ENCODE data around the gene VAV3.

Gene VAV3

GRCh38 chr1:107536266-107536665, 428.7 kb downstream of the VAV3 start:
- no peak for DNase-seq (ENCODE audit: low read depth in 3 of 3)

GRCh38 chr1:107535091-107535490, 429.9 kb downstream of the VAV3 start:
- no peak for DNase-seq (ENCODE audit: low read depth in 3 of 3)

GRCh38 chr1:107534632-107535031, 430.3 kb downstream of the VAV3 start:
- no peak for DNase-seq (ENCODE audit: low read depth in 3 of 3)

- no peak for DNase-seq (ENCODE audit: low read depth in 3 of 3)
Measured at GRCh38 chr1:107533436-107533835, 431.5 kb downstream of the VAV3 start.

- no peak for DNase-seq (ENCODE audit: low read depth in 3 of 3)
Measured at GRCh38 chr1:107532318-107532717, 432.7 kb downstream of the VAV3 start.

GRCh38 chr1:107531065-107531908, 433.7 kb downstream of the VAV3 start:
- no peak for DNase-seq (ENCODE audit: low read depth in 3 of 3)

GRCh38 chr1:107530543-107530942, 434.4 kb downstream of the VAV3 start:
- no peak for DNase-seq (ENCODE audit: low read depth in 3 of 3)

- no peak for DNase-seq (ENCODE audit: low read depth in 3 of 3)
Measured at GRCh38 chr1:107529511-107530149, 435.4 kb downstream of the VAV3 start.

GRCh38 chr1:107526524-107527198, 438.3 kb downstream of the VAV3 start:
- DNase-seq (ENCODE audit: low read depth in 3 of 3): no peak

GRCh38 chr1:107525961-107526360, 439.0 kb downstream of the VAV3 start:
- DNase-seq (ENCODE audit: low read depth in 3 of 3): no peak

- no peak for DNase-seq (ENCODE audit: low read depth in 3 of 3)
Measured at GRCh38 chr1:107525145-107525544, 439.8 kb downstream of the VAV3 start.

- DNase-seq (ENCODE audit: low read depth in 3 of 3): no peak
Measured at GRCh38 chr1:107524301-107524700, 440.7 kb downstream of the VAV3 start.

- DNase-seq (ENCODE audit: low read depth in 3 of 3): no peak
Measured at GRCh38 chr1:107523736-107524135, 441.2 kb downstream of the VAV3 start.

GRCh38 chr1:107523061-107523460, 441.9 kb downstream of the VAV3 start:
- DNase-seq (ENCODE audit: low read depth in 3 of 3): no peak

Measured in stimulated activated CD4-positive, alpha-beta T cell treated with anti-CD3 and anti-CD28 coated beads, TNF-alpha, amount 100 ng/mL, for 48 hours (primary cell).